Adrenal gland (tissue), 19 donors: ENCODE measurements around the gene UBTF. TPM values are rescaled to one million over a fixed set of nuclear protein-coding genes. Genes with fewer than 3 reads are reported as not detected.

Experiments used
- DNase-seq, 7 donors: peaks; one replicate each; pipeline ENCODE4 v3.0.0-alpha.2; 2019 to 2020
- H3K27ac ChIP-seq, 5 donors: fragments of 200-600 bp; sonication (generic) in 4 of 5; 1 replicate in 3 of 5; 2 replicates in 2 of 5; pipeline versions ENCODE4 v1.5.1 to v1.8.0; 2016 to 2020; ENCODE audit warnings: mild to moderate bottlenecking in 1 of 5
- H3K27me3 ChIP-seq: fragments of 200-600 bp; 2 replicates; pipeline ENCODE4 v1.8.0; 2021
- H3K36me3 ChIP-seq, 2 donors: fragments of 200-600 bp; replicated peaks in 1 of 2; 1 replicate in 1 of 2; 2 replicates in 1 of 2; pipeline versions ENCODE4 v1.5.1 to v1.8.0; 2018 to 2022
- H3K4me1 ChIP-seq, 2 donors: fragments of 200-600 bp; replicated peaks in 1 of 2; 1 replicate in 1 of 2; 2 replicates in 1 of 2; pipeline versions ENCODE4 v1.5.1 to v1.8.0; 2018 to 2021
- H3K4me3 ChIP-seq, 4 donors: fragments of 200-600 bp; sonication (generic) in 3 of 4; one replicate each; pipeline ENCODE4 v1.5.1; 2016 to 2018
- H3K9me3 ChIP-seq, 3 donors: fragments of 200-600 bp; sonication (generic) in 1 of 3; replicated peaks in 1 of 3; 1 replicate in 2 of 3; 2 replicates in 1 of 3; pipeline versions ENCODE4 v1.5.1 to v1.8.0; 2016 to 2021
- CTCF ChIP-seq, 6 experiments: fragments of 450-650 bp in 4 of 6; fragments of 200-600 bp in 2 of 6; sonication (generic) in 1 of 6; IDR thresholded peaks; 1 replicate in 5 of 6; 2 replicates in 1 of 6; pipeline versions ENCODE4 v1.5.1 to v1.8.0; 2016 to 2021; ENCODE audit warnings: antibody characterized with exemption in 6 of 6, mild to moderate bottlenecking in 2 of 6, moderate library complexity in 1 of 6
- POLR2A ChIP-seq, 2 donors: fragments of 450-650 bp; IDR thresholded peaks; one replicate each; pipeline ENCODE4 v1.6.1; 2017; ENCODE audit warnings: antibody characterized with exemption in 2 of 2, mild to moderate bottlenecking in 2 of 2, moderate library complexity in 1 of 2
- WGBS, 4 donors: extraction: QIAGEN DNeasy Blood & Tissue Kit in 2 of 4; methylation state at CpG; one replicate each; pipeline versions ENCODE4 v1.1.5 to v1.1.7; 2013 to 2017; 5-methylcytosine and 5-hydroxymethylcytosine counted together
- intact Hi-C, 2 donors: fragments of 100-400 bp; cut with DNase I; formaldehyde crosslinking; loops; one replicate each; pipeline versions ENCODE4 v1.14.1 to v1.15.0; 2022 to 2023
- long read RNA-seq, 10 donors: library from polyadenylated mRNA in 3 of 10; unstranded in 2 of 10; stranded (forward) in 1 of 10; transcript quantifications; one replicate each; pipeline ENCODE4 v2.0.0 and lab custom pipeline, GENCODE V29; 2021 to 2026
- polyA plus RNA-seq, 3 donors: library from polyadenylated mRNA; stranded (reverse); fragments of 200-250 nt in 2 of 3; fragments of 350-450 nt in 1 of 3; fragmentation: Illumina TruSeq in 1 of 3; extraction: RNeasy Lipid Tissue Mini Kit (QIAGEN cat#74804) in 1 of 3; gene quantifications; one replicate each; pipeline ENCODE4 v1.2.3, GENCODE V29; 2013 to 2014
- total RNA-seq, 9 donors: library from RNA; depleted of rRNA in 4 of 9; stranded (reverse); fragments of >200 nt in 4 of 9; fragments of 120-200 nt in 1 of 9; fragmentation: NEBNext Ultra II Directional in 1 of 9; extraction: Animal tissue kit (Norgen Biotek cat#: 25700) in 1 of 9; gene quantifications; one replicate each; pipeline versions ENCODE4 v1.1.0 to v1.2.4, GENCODE V29; 2013 to 2023
- donor health status: healthy with polysubstance abuse.
- donor health status: Bipolar disorder and iron deficiency.
- donor health status: DM: yes; HTN: yes; CAD: no.
- donor health status: DM: no; HTN: no; CAD: no.
- donor health status: DM: no; HTN: no; CAD: no.
- donor health status: DM: yes; HTN: yes; CAD: no.

Gene UBTF
- total RNA-seq = 10 to 100 TPM; 42.8 to 92.6 (median 65.5) TPM
- polyA plus RNA-seq = 10 to 100 TPM; 37.1 to 80.6 (median 51.3) TPM
- long read RNA-seq, donor 1, full-length matches to known transcripts = 2 of 2 reads
- long read RNA-seq, donor 1, partial matches to known transcripts = 0 of 2 reads
- long read RNA-seq, donor 1, other reads (novel, unspliced or antisense) = 0 of 2 reads
- long read RNA-seq, donor 2, partial matches to known transcripts = 0 of 2 reads
- long read RNA-seq, donor 2, other reads (novel, unspliced or antisense) = 0 of 2 reads
- long read RNA-seq, donor 3 = 0 reads
- long read RNA-seq, donor 4, partial matches to known transcripts = 10 of 19 reads
- long read RNA-seq, donor 4, other reads (novel, unspliced or antisense) = 5 of 19 reads
- long read RNA-seq, donor 5, full-length matches to known transcripts = 56 of 100 reads
- long read RNA-seq, donor 5, partial matches to known transcripts = 9 of 100 reads
- long read RNA-seq, donor 5, other reads (novel, unspliced or antisense) = 35 of 100 reads
- long read RNA-seq, donor 6, full-length matches to known transcripts = 2 of 13 reads
- long read RNA-seq, donor 6, partial matches to known transcripts = 5 of 13 reads
- long read RNA-seq, donor 6, other reads (novel, unspliced or antisense) = 6 of 13 reads
- long read RNA-seq, donor 7, partial matches to known transcripts = 0 of 1 reads
- long read RNA-seq, donor 7, other reads (novel, unspliced or antisense) = 0 of 1 reads
- long read RNA-seq, donor 8, partial matches to known transcripts = 5 of 7 reads
- long read RNA-seq, donor 8, other reads (novel, unspliced or antisense) = 0 of 7 reads
- long read RNA-seq, donor 9 = 0 reads
- long read RNA-seq, donor 10, partial matches to known transcripts = 0 of 2 reads
- long read RNA-seq, donor 10, other reads (novel, unspliced or antisense) = 0 of 2 reads

GRCh38 chr17:44219616-44220212 lies at the start of gene UBTF:
TSS of gene UBTF (minus strand) at chr17:44219675. CDS start at chr17:44218229, 1,446 bp downstream.
- WGBS, 4 donors = 0 to 1% (median 1%) methylated on average over 11 to 75 of the region's 76 CpGs; no CpG with 5 or more reads in 1 of the 4 donors
- peak; percentile 72 to 82 (median 74) for DNase-seq
- Histone ChIP-seq H3K27me3 (no peaks in the 10 kb centered on the region), H3K9me3 (no peaks in the 10 kb centered on the region), H3K4me1 (peaks cover 20 to 41% of the 10 kb centered on the region in 2 donors), H3K27ac (peak within 1 kb of the TSS; percentile 82 to 100 (median 99)), H3K4me3 (peak within 1 kb of the TSS; percentile 54 to 81 (median 62)), H3K36me3 (peaks cover 0 to 18% of the 10 kb centered on the region in 2 donors)
- TF ChIP-seq POLR2A (IDR thresholded peaks at IDR 0.05) (peak in 1 of 2 donors; percentile 27), CTCF (IDR thresholded peaks at IDR 0.05) (no peak)
- intact Hi-C loops = loop anchor here (2.0 kb wide), 2 partner anchors 105 to 107 kb away; partner anchors contain the start of gene SLC25A39 (in 1 of the 2)

- no peaks in the 10 kb centered on the region for H3K4me1 ChIP-seq
- WGBS, 4 donors = 89 to 95% (median 90%) methylated on average over 10 to 11 of the region's 11 CpGs
- no peak overlapping the region for H3K27ac ChIP-seq
- TF ChIP-seq POLR2A (IDR thresholded peaks at IDR 0.05) = no peak
- no peak for TF ChIP-seq CTCF (IDR thresholded peaks at IDR 0.05)
- H3K36me3 ChIP-seq = no peaks in the 10 kb centered on the region
- DNase-seq = no peak
- no peak overlapping the region for H3K4me3 ChIP-seq
- no peaks in the 10 kb centered on the region for H3K27me3 ChIP-seq
- no peaks in the 10 kb centered on the region for H3K9me3 ChIP-seq
- intact Hi-C loops = no loop called here
These were observed 49.4 kb upstream of the UBTF start for GRCh38 chr17:44268709-44269534.

GRCh38 chr17:44267818-44268490 lies 48.5 kb upstream of the UBTF start, which contains the start of gene SLC4A1:
TSS of gene SLC4A1 (minus strand) at chr17:44268135. CDS start at chr17:44262866, 5,269 bp downstream.
- no peaks in the 10 kb centered on the region for H3K9me3 ChIP-seq
- no peak within 1 kb of the TSS for H3K4me3 ChIP-seq
- no peak within 1 kb of the TSS for H3K27ac ChIP-seq
- intact Hi-C loops = no loop called here
- no peaks in the 10 kb centered on the region for H3K36me3 ChIP-seq
- no peak for TF ChIP-seq POLR2A (IDR thresholded peaks at IDR 0.05)
- TF ChIP-seq CTCF (IDR thresholded peaks at IDR 0.05) = no peak
- no peaks in the 10 kb centered on the region for H3K4me1 ChIP-seq
- DNase-seq = no peak
- H3K27me3 ChIP-seq = no peaks in the 10 kb centered on the region
- WGBS, 4 donors = 73 to 83% (median 79%) methylated on average over 9 to 14 of the region's 14 CpGs
